ENCODE results near the gene NAV2.

GRCh38 chr11:19767627-19768151 lies 55.1 kb downstream of the NAV2 start:
- no peak for TF ChIP-seq CTCF (IDR thresholded peaks at IDR 0.05)
- TF ChIP-seq EP300 (IDR thresholded peaks at IDR 0.05; ENCODE audit: low read depth), result no peak
- no peak for TF ChIP-seq POLR2A (IDR thresholded peaks at IDR 0.05)
- TF ChIP-seq POLR2AphosphoS5 (IDR thresholded peaks at IDR 0.05), result no peak

Data from transverse colon (tissue), 4 donors.